Activated CD4-positive, alpha-beta T cell treated with anti-CD3 and anti-CD28 coated beads, Interleukin-2, amount 10 ng/mL, durations not matched to agents 7 days and 5 days (primary cell): ENCODE results near the gene TFAP2D. TPM values are rescaled to one million over a fixed set of nuclear protein-coding genes. Genes with fewer than 3 reads are reported as not detected.

ENCODE experiments used
- total RNA-seq, 2 experiments: library from RNA; stranded (reverse); gene quantifications; one replicate each; pipeline ENCODE4 v1.2.3, GENCODE V29; 2021

The TFAP2D gene
- total RNA-seq, 2 experiments from 2014 or later, result not detected

Other genes starting within 250 kb of the TFAP2D start
- gene TFAP2B, start 105.3 kb downstream of the TFAP2D start, total RNA-seq, result not detected